ENCODE results near the gene SCAMP2.

Gene SCAMP2

GRCh38 chr15:74821091-74821789, 51.9 kb downstream of the SCAMP2 start:
- TF ChIP-seq, protein P1, sequence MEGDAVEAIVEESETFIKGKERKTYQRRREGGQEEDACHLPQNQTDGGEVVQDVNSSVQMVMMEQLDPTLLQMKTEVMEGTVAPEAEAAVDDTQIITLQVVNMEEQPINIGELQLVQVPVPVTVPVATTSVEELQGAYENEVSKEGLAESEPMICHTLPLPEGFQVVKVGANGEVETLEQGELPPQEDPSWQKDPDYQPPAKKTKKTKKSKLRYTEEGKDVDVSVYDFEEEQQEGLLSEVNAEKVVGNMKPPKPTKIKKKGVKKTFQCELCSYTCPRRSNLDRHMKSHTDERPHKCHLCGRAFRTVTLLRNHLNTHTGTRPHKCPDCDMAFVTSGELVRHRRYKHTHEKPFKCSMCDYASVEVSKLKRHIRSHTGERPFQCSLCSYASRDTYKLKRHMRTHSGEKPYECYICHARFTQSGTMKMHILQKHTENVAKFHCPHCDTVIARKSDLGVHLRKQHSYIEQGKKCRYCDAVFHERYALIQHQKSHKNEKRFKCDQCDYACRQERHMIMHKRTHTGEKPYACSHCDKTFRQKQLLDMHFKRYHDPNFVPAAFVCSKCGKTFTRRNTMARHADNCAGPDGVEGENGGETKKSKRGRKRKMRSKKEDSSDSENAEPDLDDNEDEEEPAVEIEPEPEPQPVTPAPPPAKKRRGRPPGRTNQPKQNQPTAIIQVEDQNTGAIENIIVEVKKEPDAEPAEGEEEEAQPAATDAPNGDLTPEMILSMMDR (conservative IDR thresholded peaks at IDR 0.05): no peak
- no peak for TF ChIP-seq ZFX (IDR thresholded peaks at IDR 0.05)
- no peak overlapping the region for H3K27ac ChIP-seq

DNA sequence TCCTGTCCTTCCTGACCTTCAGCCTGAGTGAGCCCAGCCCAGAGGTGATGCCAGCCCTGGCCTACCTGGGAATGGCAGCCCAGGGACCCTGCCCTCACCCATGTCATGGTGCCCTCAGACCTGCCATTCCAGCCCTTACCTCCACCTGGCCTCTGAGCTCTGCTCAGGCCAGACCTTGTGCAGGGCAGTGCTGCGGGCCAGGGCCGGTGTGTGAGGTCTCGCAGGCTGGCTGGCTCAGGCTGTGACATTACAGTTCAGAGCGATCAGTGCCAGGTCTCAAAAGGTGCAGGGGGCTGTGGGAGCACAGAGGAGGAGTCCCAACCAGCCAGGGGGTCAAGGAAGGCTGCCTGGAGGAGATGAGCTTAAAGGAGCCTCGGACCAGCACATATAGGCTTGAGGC, 53.1 kb downstream of the SCAMP2 start:
- TF ChIP-seq, protein P1 (conservative IDR thresholded peaks at IDR 0.05): no peak
- no peak for TF ChIP-seq ZFX (IDR thresholded peaks at IDR 0.05)
- H3K27ac ChIP-seq: no peak overlapping the region

GRCh38 chr15:74817370-74817737, 55.8 kb downstream of the SCAMP2 start:
- TF ChIP-seq ZFX (IDR thresholded peaks at IDR 0.05): no peak
- TF ChIP-seq, protein P1 (conservative IDR thresholded peaks at IDR 0.05): no peak; the same call in 1 of the 2 replicates
- peak overlapping the region; percentile 81 for H3K27ac ChIP-seq

GRCh38 chr15:74816624-74817369, 56.4 kb downstream of the SCAMP2 start:
- H3K27ac ChIP-seq: peak overlapping the region; percentile 81
- TF ChIP-seq, protein P1 (conservative IDR thresholded peaks at IDR 0.05): no peak
- no peak for TF ChIP-seq ZFX (IDR thresholded peaks at IDR 0.05)

- no peak for TF ChIP-seq ZFX (IDR thresholded peaks at IDR 0.05)
- TF ChIP-seq, protein P1 (conservative IDR thresholded peaks at IDR 0.05): no peak
- peak overlapping the region; percentile 81 for H3K27ac ChIP-seq
Observed at GRCh38 chr15:74815961-74816360, 57.2 kb downstream of the SCAMP2 start.

DNA sequence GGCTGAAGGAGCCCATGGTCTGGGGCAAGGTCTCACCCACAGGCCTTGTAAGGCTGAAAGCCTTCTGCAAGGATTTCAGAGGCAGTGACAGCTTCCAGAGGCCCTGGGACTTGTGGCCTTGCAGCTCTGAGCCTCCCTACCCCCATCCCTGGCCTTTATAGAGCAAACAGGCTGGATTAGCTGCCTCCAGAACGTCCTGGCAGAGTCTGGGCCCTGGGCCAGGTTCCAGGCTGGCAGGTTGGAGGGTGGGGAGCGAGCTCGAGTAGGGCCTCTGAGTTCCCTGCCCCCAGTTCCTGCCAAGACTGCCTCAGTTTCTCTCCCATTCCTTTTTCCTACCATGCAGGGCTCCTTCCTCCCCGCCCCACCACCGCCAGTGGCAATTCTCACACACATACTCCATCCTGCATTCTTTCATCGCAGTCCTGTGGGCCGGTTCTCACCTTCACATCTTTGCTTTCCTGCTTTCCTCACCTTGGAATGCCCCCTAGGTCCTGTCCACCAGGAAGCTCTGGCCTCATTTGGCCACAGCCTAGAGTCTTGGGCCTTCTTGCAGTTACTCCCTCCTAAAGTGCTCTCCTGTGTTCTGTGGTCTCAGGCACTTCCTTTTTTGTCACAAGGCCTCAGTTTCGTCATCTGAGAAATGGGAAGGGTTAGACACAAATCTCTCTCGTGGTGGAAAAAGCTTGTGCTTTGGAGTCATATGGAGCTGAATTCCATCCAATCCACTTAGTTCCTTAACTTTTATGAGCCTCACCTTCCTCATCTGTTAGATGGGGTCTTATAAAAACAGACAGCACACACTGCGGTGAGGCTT, 57.8 kb downstream of the SCAMP2 start:
- H3K27ac ChIP-seq: peak overlapping the region; percentile 81
- TF ChIP-seq, protein P1 (conservative IDR thresholded peaks at IDR 0.05): no peak
- peak; percentile 45; the same call in 1 of the 2 replicates for TF ChIP-seq ZFX (IDR thresholded peaks at IDR 0.05)
